ENCODE measurements around the gene NAA15.
"Not testable (repeated sequence)": the region's sequence is repeated elsewhere in the genome, so short reads cannot be mapped to it uniquely, and the experiment has no call there.

Gene NAA15

GRCh38 chr4:139454111-139455045 is 153.1 kb downstream of the NAA15 start, which contains the start of gene RAB33B:
Gene RAB33B (plus strand): TSS chr4:139454121. CDS start chr4:139454196, 75 bp downstream.
- Histone ChIP-seq H4K20me1 (peaks cover 20% of the 10 kb centered on the region), H3K4me1 (peaks cover 42% of the 10 kb centered on the region), H3K9ac (peak within 1 kb of the TSS; percentile 90), H3K4me2 (peak within 1 kb of the TSS; percentile 89), H3K9me3 (peaks cover 11% of the 10 kb centered on the region), H3K27ac (peak within 1 kb of the TSS; percentile 90), H3K27me3 (no peaks in the 10 kb centered on the region), H3K36me3 (0 out of 2 replicates have a peak, but pooled peaks cover 9% of the 10 kb centered on the region), H3K4me3 (peak within 1 kb of the TSS; percentile 91)
- TF ChIP-seq Cebpa-rat (IDR thresholded peaks at IDR 0.05), result peak; percentile 84

- Histone ChIP-seq H3K4me2 (peak overlapping the region; percentile 89), H3K9ac (peak overlapping the region; percentile 25; the same call in 1 of the 2 replicates), H4K20me1 (peaks cover 20% of the 10 kb centered on the region), H3K4me3 (peak overlapping the region; percentile 91), H3K27ac (no peak overlapping the region), H3K27me3 (no peaks in the 10 kb centered on the region), H3K4me1 (peaks cover 42% of the 10 kb centered on the region), H3K9me3 (peaks cover 3% of the 10 kb centered on the region), H3K36me3 (0 out of 2 replicates have a peak, but pooled peaks cover 3% of the 10 kb centered on the region)
- no peak for TF ChIP-seq Cebpa-rat (IDR thresholded peaks at IDR 0.05)
These were observed 153.8 kb downstream of the NAA15 start for GRCh38 chr4:139455126-139455538.

GRCh38 chr4:139457318-139457717 is 156.0 kb downstream of the NAA15 start:
- H3K27ac ChIP-seq, result no peak overlapping the region
- H3K4me2 ChIP-seq, result peak overlapping the region; percentile 89; the same call in 1 of the 2 replicates
- H3K9me3 ChIP-seq, result no peaks in the 10 kb centered on the region
- TF ChIP-seq Cebpa-rat (IDR thresholded peaks at IDR 0.05), result no peak
- no peak overlapping the region for H3K9ac ChIP-seq
- no peaks in the 10 kb centered on the region for H3K36me3 ChIP-seq
- H3K4me1 ChIP-seq, result peaks cover 32% of the 10 kb centered on the region
- peaks cover 30% of the 10 kb centered on the region for H4K20me1 ChIP-seq
- H3K27me3 ChIP-seq, result no peaks in the 10 kb centered on the region
- H3K4me3 ChIP-seq, result no peak overlapping the region

- Histone ChIP-seq H4K20me1 (peaks cover 30% of the 10 kb centered on the region), H3K9me3 (no peaks in the 10 kb centered on the region), H3K4me1 (peaks cover 26% of the 10 kb centered on the region), H3K4me3 (no peak overlapping the region), H3K4me2 (no peak overlapping the region), H3K27ac (no peak overlapping the region), H3K9ac (no peak overlapping the region), H3K27me3 (no peaks in the 10 kb centered on the region), H3K36me3 (peaks cover 7% of the 10 kb centered on the region; the same call in 1 of the 2 replicates)
- no peak for TF ChIP-seq Cebpa-rat (IDR thresholded peaks at IDR 0.05)
These were observed 157.2 kb downstream of the NAA15 start for GRCh38 chr4:139458543-139458942.

- H3K9me3 ChIP-seq, result no peaks in the 10 kb centered on the region
- peaks cover 26% of the 10 kb centered on the region for H3K4me1 ChIP-seq
- no peak overlapping the region for H3K27ac ChIP-seq
- H3K27me3 ChIP-seq, result no peaks in the 10 kb centered on the region
- no peak overlapping the region for H3K4me3 ChIP-seq
- H3K36me3 ChIP-seq, result peaks cover 7% of the 10 kb centered on the region; the same call in 1 of the 2 replicates
- peaks cover 30% of the 10 kb centered on the region for H4K20me1 ChIP-seq
- TF ChIP-seq Cebpa-rat (IDR thresholded peaks at IDR 0.05), result no peak
- no peak overlapping the region for H3K9ac ChIP-seq
- no peak overlapping the region for H3K4me2 ChIP-seq
These were observed 157.7 kb downstream of the NAA15 start for GRCh38 chr4:139458999-139459398.

- no peak overlapping the region for H3K4me2 ChIP-seq
These were observed 159.3 kb downstream of the NAA15 start for GRCh38 chr4:139460565-139460964.

GRCh38 chr4:139461022-139461628 is 159.8 kb downstream of the NAA15 start:
- H3K27ac ChIP-seq, result no peak overlapping the region
- H3K27me3 ChIP-seq, result no peaks in the 10 kb centered on the region
- no peaks in the 10 kb centered on the region for H3K9me3 ChIP-seq
- peaks cover 7% of the 10 kb centered on the region; the same call in 1 of the 2 replicates for H3K36me3 ChIP-seq
- no peak overlapping the region for H3K9ac ChIP-seq
- H4K20me1 ChIP-seq, result peaks cover 18% of the 10 kb centered on the region; the same call in 1 of the 2 replicates
- H3K4me1 ChIP-seq, result peaks cover 10% of the 10 kb centered on the region
- no peak overlapping the region for H3K4me3 ChIP-seq
- H3K4me2 ChIP-seq, result no peak overlapping the region
- TF ChIP-seq Cebpa-rat (IDR thresholded peaks at IDR 0.05), result no peak

More at GRCh38 chr4:139460565-139460964, 159.3 kb downstream of the NAA15 start:
- Histone ChIP-seq H3K4me3 (no peak overlapping the region), H3K9me3 (no peaks in the 10 kb centered on the region), H3K4me1 (peaks cover 16% of the 10 kb centered on the region), H3K9ac (no peak overlapping the region), H4K20me1 (peaks cover 18% of the 10 kb centered on the region; the same call in 1 of the 2 replicates), H3K27me3 (no peaks in the 10 kb centered on the region), H3K27ac (no peak overlapping the region), H3K36me3 (peaks cover 7% of the 10 kb centered on the region; the same call in 1 of the 2 replicates)
- no peak for TF ChIP-seq Cebpa-rat (IDR thresholded peaks at IDR 0.05)

GRCh38 chr4:139464512-139464911 is 163.2 kb downstream of the NAA15 start:
- H3K4me3 ChIP-seq, H3K4me1 ChIP-seq, H3K27ac ChIP-seq, H3K4me2 ChIP-seq, H3K27me3 ChIP-seq, H3K9ac ChIP-seq: not testable (repeated sequence)
- Histone ChIP-seq H3K9me3 (peaks cover 20% of the 10 kb centered on the region), H3K36me3 (peaks cover 16% of the 10 kb centered on the region), H4K20me1 (peaks cover 10% of the 10 kb centered on the region; the same call in 1 of the 2 replicates)

GRCh38 chr4:139465922-139466321 is 164.6 kb downstream of the NAA15 start:
- Histone ChIP-seq H3K4me2 (no peak overlapping the region), H3K36me3 (peaks cover 30% of the 10 kb centered on the region), H4K20me1 (peaks cover 12% of the 10 kb centered on the region; the same call in 1 of the 2 replicates), H3K27ac (no peak overlapping the region), H3K9ac (no peak overlapping the region), H3K27me3 (no peaks in the 10 kb centered on the region), H3K9me3 (peaks cover 35% of the 10 kb centered on the region), H3K4me1 (no peaks in the 10 kb centered on the region), H3K4me3 (no peak overlapping the region)
- TF ChIP-seq Cebpa-rat (IDR thresholded peaks at IDR 0.05), result no peak

GRCh38 chr4:139468756-139469155 is 167.5 kb downstream of the NAA15 start:
- Histone ChIP-seq H3K36me3 (peaks cover 39% of the 10 kb centered on the region), H3K9me3 (peaks cover 51% of the 10 kb centered on the region)
- not testable (repeated sequence) for H3K27me3 ChIP-seq, H3K9ac ChIP-seq, H3K27ac ChIP-seq, H3K4me2 ChIP-seq, H3K4me1 ChIP-seq, H3K4me3 ChIP-seq, H4K20me1 ChIP-seq
